Activated CD4-positive, alpha-beta T cell treated with anti-CD3 and anti-CD28 coated beads, Interleukin-2, amount 50 U/mL, for 48 hours (primary cell): ENCODE data around the gene RPTOR.

Source experiments
- DNase-seq, 2 experiments: peaks; one replicate each; pipeline ENCODE4 v3.0.0-alpha.2; 2020

Gene RPTOR

DNA sequence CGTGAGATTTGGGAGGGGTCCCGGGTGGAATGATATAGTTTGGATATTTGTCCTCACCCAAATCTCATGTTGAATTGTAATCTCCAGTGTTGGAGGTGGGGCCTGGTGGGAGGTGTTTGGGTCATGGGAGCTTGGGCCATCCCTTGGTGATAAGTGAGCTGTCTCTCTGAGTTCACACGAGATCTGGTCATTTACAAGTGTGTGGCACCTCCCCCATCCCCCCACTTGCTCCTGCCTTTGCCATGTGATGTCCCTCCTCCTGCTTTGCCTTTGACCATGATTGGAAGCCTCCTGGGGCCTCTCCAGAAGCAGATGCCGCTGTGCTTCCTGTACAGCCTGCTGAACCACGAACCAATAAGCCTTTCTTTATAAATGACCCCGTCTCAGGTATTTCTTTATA is 469.0 kb downstream of the RPTOR start:
- no peak for DNase-seq

- no peak for DNase-seq
Observed at GRCh38 chr17:81015136-81015535, 470.5 kb downstream of the RPTOR start.
